ENCODE measurements around the gene ARFRP1. TPM values are rescaled to one million over a fixed set of nuclear protein-coding genes. Genes with fewer than 3 reads are reported as not detected.
A peak's percentile ranks its signal among the peaks of the same experiment; 100 is the strongest.

ARFRP1 gene
- total RNA-seq, 1 donor from 2014 or later: 46.1 TPM

- no peaks in the 10 kb centered on the region for H3K27me3 Mint-ChIP-seq (ENCODE audit: unreplicated experiment)
- peak overlapping the region; percentile 94 for H3K27ac Mint-ChIP-seq (ENCODE audit: unreplicated experiment)
- H3K4me3 Mint-ChIP-seq (ENCODE audit: unreplicated experiment): peak overlapping the region; percentile 97
- H3K4me1 Mint-ChIP-seq (ENCODE audit: unreplicated experiment): peaks cover 29% of the 10 kb centered on the region
- no peak for DNase-seq (ENCODE audit: extremely low spot score, unreplicated experiment)
- H3K36me3 Mint-ChIP-seq (ENCODE audit: unreplicated experiment): peaks cover 5% of the 10 kb centered on the region
- TF ChIP-seq CTCF (IDR thresholded peaks at IDR 0.05): no peak
- H3K9me3 Mint-ChIP-seq (ENCODE audit: unreplicated experiment): no peaks in the 10 kb centered on the region
These were observed 49.0 kb downstream of the ARFRP1 start for GRCh38 chr20:63658749-63659187.

- Mint-ChIP-seq H3K4me1 (ENCODE audit: unreplicated experiment) (peaks cover 30% of the 10 kb centered on the region), H3K4me3 (ENCODE audit: unreplicated experiment) (peak within 1 kb of the TSS; percentile 97), H3K36me3 (ENCODE audit: unreplicated experiment) (peaks cover 5% of the 10 kb centered on the region), H3K27me3 (ENCODE audit: unreplicated experiment) (no peaks in the 10 kb centered on the region), H3K9me3 (ENCODE audit: unreplicated experiment) (no peaks in the 10 kb centered on the region), H3K27ac (ENCODE audit: unreplicated experiment) (peak within 1 kb of the TSS; percentile 94)
- peak; percentile 97 for DNase-seq (ENCODE audit: extremely low spot score, unreplicated experiment)
- no peak for TF ChIP-seq CTCF (IDR thresholded peaks at IDR 0.05)
These were observed 49.6 kb downstream of the ARFRP1 start, which contains the start of gene RTEL1 for GRCh38 chr20:63657937-63658748. RTEL1 (plus strand) TSS chr20:63658312; CDS start chr20:63659403, 1,091 bp downstream.

- Mint-ChIP-seq H3K9me3 (ENCODE audit: unreplicated experiment) (no peaks in the 10 kb centered on the region), H3K27ac (ENCODE audit: unreplicated experiment) (peak overlapping the region; percentile 94), H3K4me3 (ENCODE audit: unreplicated experiment) (peak overlapping the region; percentile 97), H3K36me3 (ENCODE audit: unreplicated experiment) (peaks cover 2% of the 10 kb centered on the region), H3K27me3 (ENCODE audit: unreplicated experiment) (no peaks in the 10 kb centered on the region), H3K4me1 (ENCODE audit: unreplicated experiment) (peaks cover 30% of the 10 kb centered on the region)
- DNase-seq (ENCODE audit: extremely low spot score, unreplicated experiment): no peak
- TF ChIP-seq CTCF (IDR thresholded peaks at IDR 0.05): no peak
These were observed 50.4 kb downstream of the ARFRP1 start for GRCh38 chr20:63657260-63657936.

GRCh38 chr20:63656451-63656850 is 51.3 kb downstream of the ARFRP1 start:
- peaks cover 33% of the 10 kb centered on the region for H3K4me1 Mint-ChIP-seq (ENCODE audit: unreplicated experiment)
- TF ChIP-seq CTCF (IDR thresholded peaks at IDR 0.05): no peak
- no peak overlapping the region for H3K4me3 Mint-ChIP-seq (ENCODE audit: unreplicated experiment)
- no peaks in the 10 kb centered on the region for H3K36me3 Mint-ChIP-seq (ENCODE audit: unreplicated experiment)
- no peak overlapping the region for H3K27ac Mint-ChIP-seq (ENCODE audit: unreplicated experiment)
- H3K9me3 Mint-ChIP-seq (ENCODE audit: unreplicated experiment): no peaks in the 10 kb centered on the region
- DNase-seq (ENCODE audit: extremely low spot score, unreplicated experiment): no peak
- H3K27me3 Mint-ChIP-seq (ENCODE audit: unreplicated experiment): no peaks in the 10 kb centered on the region

- Mint-ChIP-seq H3K9me3 (ENCODE audit: unreplicated experiment) (no peaks in the 10 kb centered on the region), H3K36me3 (ENCODE audit: unreplicated experiment) (no peaks in the 10 kb centered on the region), H3K4me1 (ENCODE audit: unreplicated experiment) (peaks cover 34% of the 10 kb centered on the region), H3K27me3 (ENCODE audit: unreplicated experiment) (no peaks in the 10 kb centered on the region), H3K27ac (ENCODE audit: unreplicated experiment) (no peak overlapping the region), H3K4me3 (ENCODE audit: unreplicated experiment) (no peak overlapping the region)
- TF ChIP-seq CTCF (IDR thresholded peaks at IDR 0.05): no peak
- DNase-seq (ENCODE audit: extremely low spot score, unreplicated experiment): no peak
These were observed 52.5 kb downstream of the ARFRP1 start for GRCh38 chr20:63655249-63655648.

All from osteocyte (in vitro differentiated cells).